Occipital lobe (tissue), 2 donors: ENCODE measurements around the gene NELFCD. TPM values are rescaled to one million over a fixed set of nuclear protein-coding genes. Genes with fewer than 3 reads are reported as not detected.

ENCODE experiments used
- DNase-seq: peaks from one replicate; lab custom pipeline; 2025; lab: John Stamatoyannopoulos, UW
- total RNA-seq: library from RNA; depleted of rRNA; stranded (reverse); fragments of >200 nt; gene quantifications from one replicate; pipeline ENCODE4 v1.2.3, GENCODE V29; 2014

Gene NELFCD
- total RNA-seq, 1 donor from 2014 or later: 45.7 TPM

DNA sequence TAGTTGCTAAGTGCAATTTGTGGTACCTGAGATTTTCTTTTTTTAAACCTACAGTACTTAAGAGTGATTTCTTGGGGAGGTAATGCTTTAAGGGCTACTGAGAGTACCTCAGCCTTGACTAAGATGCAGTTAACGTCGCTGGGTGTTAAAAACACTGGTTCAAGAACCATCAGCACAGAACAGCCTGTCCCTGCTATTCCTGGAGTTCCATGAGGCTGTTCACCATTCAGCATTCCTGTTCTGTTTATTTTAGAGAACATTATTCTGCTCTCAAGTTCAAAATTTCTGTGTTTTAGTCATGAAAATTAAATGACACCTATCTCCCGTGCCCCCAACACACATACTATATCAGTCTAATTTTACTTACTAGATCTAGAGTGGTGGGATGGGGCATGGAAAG is 63.2 kb downstream of the NELFCD start:
- DNase-seq: no peak

Other genes with a start within 250 kb of the NELFCD start
- gene GNAS-AS1, start 130.4 kb upstream of the NELFCD start, total RNA-seq: 0.94 TPM
- gene GNAS, start 128.5 kb upstream of the NELFCD start, total RNA-seq: 344 TPM
- 12.2 TPM for gene CTSZ, start 26.0 kb downstream of the NELFCD start, total RNA-seq
- gene TUBB1, start 38.2 kb downstream of the NELFCD start, total RNA-seq: 0.47 TPM
- 28.7 TPM for gene ATP5F1E, start 51.1 kb downstream of the NELFCD start, total RNA-seq
- gene PRELID3B, start 61.5 kb downstream of the NELFCD start, total RNA-seq: 61.3 TPM
- under 0.01 TPM for gene ZNF831, start 182.6 kb downstream of the NELFCD start, total RNA-seq